Measurements from ENCODE around the gene COQ6.

DNA sequence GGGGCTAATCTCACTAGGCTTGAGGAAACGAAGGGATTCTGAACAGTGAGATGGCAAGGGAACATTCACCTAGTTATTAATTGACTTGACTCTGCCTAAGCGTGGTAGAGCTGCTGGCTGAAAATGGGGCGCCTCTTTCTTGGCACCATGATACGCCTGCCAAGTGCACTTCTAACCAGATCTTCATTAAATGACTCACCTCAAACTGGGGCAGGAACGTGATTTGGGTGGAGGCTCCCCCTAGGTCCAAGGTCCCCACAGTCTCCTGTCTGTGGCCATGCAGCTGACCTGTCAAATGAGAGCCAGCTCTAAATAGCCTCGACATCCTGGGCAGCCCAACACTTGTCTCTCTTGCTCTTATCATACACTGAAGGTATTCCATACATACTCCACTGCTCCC is 26.0 kb downstream of the COQ6 start:
- TF ChIP-seq, protein P1, sequence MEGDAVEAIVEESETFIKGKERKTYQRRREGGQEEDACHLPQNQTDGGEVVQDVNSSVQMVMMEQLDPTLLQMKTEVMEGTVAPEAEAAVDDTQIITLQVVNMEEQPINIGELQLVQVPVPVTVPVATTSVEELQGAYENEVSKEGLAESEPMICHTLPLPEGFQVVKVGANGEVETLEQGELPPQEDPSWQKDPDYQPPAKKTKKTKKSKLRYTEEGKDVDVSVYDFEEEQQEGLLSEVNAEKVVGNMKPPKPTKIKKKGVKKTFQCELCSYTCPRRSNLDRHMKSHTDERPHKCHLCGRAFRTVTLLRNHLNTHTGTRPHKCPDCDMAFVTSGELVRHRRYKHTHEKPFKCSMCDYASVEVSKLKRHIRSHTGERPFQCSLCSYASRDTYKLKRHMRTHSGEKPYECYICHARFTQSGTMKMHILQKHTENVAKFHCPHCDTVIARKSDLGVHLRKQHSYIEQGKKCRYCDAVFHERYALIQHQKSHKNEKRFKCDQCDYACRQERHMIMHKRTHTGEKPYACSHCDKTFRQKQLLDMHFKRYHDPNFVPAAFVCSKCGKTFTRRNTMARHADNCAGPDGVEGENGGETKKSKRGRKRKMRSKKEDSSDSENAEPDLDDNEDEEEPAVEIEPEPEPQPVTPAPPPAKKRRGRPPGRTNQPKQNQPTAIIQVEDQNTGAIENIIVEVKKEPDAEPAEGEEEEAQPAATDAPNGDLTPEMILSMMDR (IDR thresholded peaks at IDR 0.05), result no peak
- TF ChIP-seq POLR2A (IDR thresholded peaks at IDR 0.05) (no peak), POLR2AphosphoS5 (IDR thresholded peaks at IDR 0.05) (no peak)

Data from prostate gland (tissue), 2 donors.